ENCODE measurements around the gene ADM2.

- TF ChIP-seq CTCF (IDR thresholded peaks at IDR 0.05; ENCODE audit: insufficient read depth, low read depth, low read length) (no peak), EZH2 (IDR thresholded peaks at IDR 0.05; ENCODE audit: insufficient read depth, low read length) (no peak)
Measured at GRCh38 chr22:50522806-50523438, 41.6 kb downstream of the ADM2 start.
